Peyer's patch (tissue), 4 donors: ENCODE data around the gene ZNF507. TPM values are rescaled to one million over a fixed set of nuclear protein-coding genes. Genes with fewer than 3 reads are reported as not detected.
A peak's percentile ranks its signal among the peaks of the same experiment; 100 is the strongest.

Experiments used
- DNase-seq, 3 donors: peaks; one replicate each; pipeline ENCODE4 v3.0.0-alpha.2; 2017 to 2019
- H3K27ac ChIP-seq, 4 donors: fragments of 200-600 bp; sonication (generic); one replicate each; pipeline ENCODE4 v1.5.1; 2016 to 2019
- H3K27me3 ChIP-seq, 2 donors: fragments of 200-600 bp; sonication (generic); one replicate each; pipeline ENCODE4 v1.5.1; 2019
- H3K36me3 ChIP-seq, 3 donors: fragments of 200-600 bp; sonication (generic); one replicate each; pipeline ENCODE4 v1.5.1; 2016 to 2019
- H3K4me1 ChIP-seq, 4 donors: fragments of 200-600 bp; sonication (generic); one replicate each; pipeline ENCODE4 v1.5.1; 2016 to 2019
- H3K4me3 ChIP-seq, 4 donors: fragments of 200-600 bp; sonication (generic); 1 replicate in 3 of 4; 2 replicates in 1 of 4; pipeline ENCODE4 v1.5.1; 2016 to 2019; ENCODE audit warnings: mild to moderate bottlenecking in 1 of 4
- H3K9me3 ChIP-seq, 4 donors: fragments of 200-600 bp; sonication (generic); one replicate each; pipeline ENCODE4 v1.5.1; 2016 to 2019; ENCODE audit warnings: mild to moderate bottlenecking in 1 of 4
- CTCF ChIP-seq, 6 experiments: fragments of 450-650 bp in 4 of 6; fragments of 200-600 bp in 2 of 6; sonication (generic) in 1 of 6; IDR thresholded peaks; one replicate each; pipeline ENCODE4 v1.5.1; 2017 to 2019; ENCODE audit warnings: antibody characterized with exemption in 6 of 6, mild to moderate bottlenecking in 3 of 6, moderate library complexity in 1 of 6
- POLR2A ChIP-seq, 2 donors: fragments of 450-650 bp; IDR thresholded peaks; one replicate each; pipeline ENCODE4 v1.5.1; 2017; ENCODE audit warnings: antibody characterized with exemption in 2 of 2, mild to moderate bottlenecking in 2 of 2, moderate library complexity in 2 of 2
- total RNA-seq, 4 donors: library from RNA; depleted of rRNA; stranded (reverse); fragments of >200 nt; gene quantifications; one replicate each; pipeline ENCODE4 v1.1.0, GENCODE V29; 2016

The ZNF507 gene
- total RNA-seq, 4 donors from 2014 or later, result 28.2 to 43.7 (median 34.2) TPM

- Histone ChIP-seq H3K36me3 (no peaks in the 10 kb centered on the region), H3K27ac (no peak overlapping the region), H3K4me1 (peaks cover 0 to under 1% (median 0%) of the 10 kb centered on the region in 4 donors), H3K4me3 (no peak overlapping the region), H3K9me3 (no peaks in the 10 kb centered on the region), H3K27me3 (no peaks in the 10 kb centered on the region)
- no peak for DNase-seq
- TF ChIP-seq POLR2A (IDR thresholded peaks at IDR 0.05) (no peak), CTCF (IDR thresholded peaks at IDR 0.05) (no peak)
Measured at GRCh38 chr19:32317086-32317485, 28.3 kb upstream of the ZNF507 start.

- H3K4me3 ChIP-seq, result no peak overlapping the region
- no peak overlapping the region for H3K27ac ChIP-seq
- no peaks in the 10 kb centered on the region for H3K36me3 ChIP-seq
- peaks cover 0 to 4% (median 0%) of the 10 kb centered on the region in 4 donors for H3K4me1 ChIP-seq
- no peaks in the 10 kb centered on the region for H3K9me3 ChIP-seq
- H3K27me3 ChIP-seq, result no peaks in the 10 kb centered on the region
- DNase-seq, result peak in 1 of 3 donors; percentile 53
- peak in 3 of 6 experiments; percentile 15 to 41 (median 28) for TF ChIP-seq CTCF (IDR thresholded peaks at IDR 0.05)
- no peak for TF ChIP-seq POLR2A (IDR thresholded peaks at IDR 0.05)
Measured at GRCh38 chr19:32318884-32319520, 26.4 kb upstream of the ZNF507 start.

GRCh38 chr19:32322541-32322940 is 22.9 kb upstream of the ZNF507 start:
- peak in 2 of 3 donors; percentile 79 to 83 for DNase-seq
- Histone ChIP-seq H3K27ac (peak overlapping the region in 2 of 4 donors; percentile 49 to 51), H3K27me3 (no peaks in the 10 kb centered on the region), H3K9me3 (no peaks in the 10 kb centered on the region), H3K36me3 (no peaks in the 10 kb centered on the region), H3K4me3 (no peak overlapping the region), H3K4me1 (peaks cover 0 to 4% (median 0%) of the 10 kb centered on the region in 4 donors)
- TF ChIP-seq CTCF (IDR thresholded peaks at IDR 0.05) (no peak), POLR2A (IDR thresholded peaks at IDR 0.05) (peak in 1 of 2 donors; percentile 14)

DNA sequence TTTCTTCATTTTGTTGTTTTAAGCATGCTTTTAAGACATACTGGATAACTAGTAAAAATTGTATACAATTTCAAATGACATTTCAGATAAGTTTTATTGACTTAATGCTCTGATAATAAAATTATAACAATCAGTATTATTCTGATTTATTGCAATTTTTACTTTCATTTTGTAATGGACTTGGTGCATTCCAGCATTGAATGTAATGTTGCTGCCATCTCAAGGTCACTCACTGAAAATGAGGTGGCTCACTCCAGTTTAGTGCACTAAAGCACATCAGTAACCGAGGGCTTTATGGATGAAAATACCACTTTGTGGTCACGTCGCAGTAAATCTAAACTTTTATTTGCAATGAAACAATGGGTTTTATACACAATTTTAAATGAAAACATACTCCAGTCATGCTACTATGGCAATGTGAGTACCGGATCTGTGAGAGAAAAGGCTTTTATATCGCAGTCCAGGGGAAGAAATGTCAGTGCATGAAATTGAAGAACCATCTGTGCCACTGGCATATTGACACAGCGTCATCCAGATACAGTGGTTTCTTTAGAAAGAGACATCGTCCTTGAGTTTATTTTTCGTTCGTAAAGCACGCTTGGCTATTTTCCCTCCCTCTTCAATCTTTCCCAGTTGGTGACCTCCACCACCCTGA is 20.7 kb upstream of the ZNF507 start:
- DNase-seq, result no peak

DNA sequence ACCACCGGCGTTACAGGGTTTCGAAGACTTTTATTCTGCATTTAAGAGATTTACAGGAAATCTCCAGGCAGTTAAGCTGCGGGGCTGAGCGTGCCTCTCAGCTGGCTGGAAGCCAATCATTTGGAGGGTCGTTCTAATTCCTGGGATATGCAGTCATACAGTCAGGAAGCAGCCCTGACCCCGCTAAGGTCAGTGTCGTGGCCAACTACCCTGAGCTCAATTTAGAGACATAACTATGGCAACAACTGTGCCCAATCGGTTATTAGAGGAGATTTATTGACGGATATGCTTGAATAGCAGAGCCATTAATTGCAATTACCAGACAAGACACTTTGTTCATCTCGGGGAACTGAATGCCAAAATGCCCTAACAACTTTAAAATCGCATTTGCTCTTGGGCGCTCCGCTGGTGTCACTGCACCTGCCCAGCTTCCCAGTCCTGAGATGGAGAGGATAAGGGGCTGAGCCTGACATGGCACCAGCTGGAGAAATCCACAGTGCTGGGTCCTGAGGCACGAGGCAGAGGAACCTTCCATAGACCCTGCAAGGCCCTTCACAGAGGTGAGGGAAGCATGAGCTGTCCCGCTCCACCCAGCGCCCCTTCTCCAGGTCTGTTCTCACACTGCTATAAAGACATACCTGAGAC is 15.1 kb upstream of the ZNF507 start:
- DNase-seq, result no peak
- no peak overlapping the region for H3K4me3 ChIP-seq
- no peaks in the 10 kb centered on the region for H3K4me1 ChIP-seq
- TF ChIP-seq CTCF (IDR thresholded peaks at IDR 0.05) (no peak), POLR2A (IDR thresholded peaks at IDR 0.05) (no peak)
- no peaks in the 10 kb centered on the region for H3K9me3 ChIP-seq
- no peak overlapping the region for H3K27ac ChIP-seq
- H3K36me3 ChIP-seq, result no peaks in the 10 kb centered on the region
- no peaks in the 10 kb centered on the region for H3K27me3 ChIP-seq

More for the DNA sequence above, 20.7 kb upstream of the ZNF507 start:
- Histone ChIP-seq H3K4me3 (no peak overlapping the region), H3K9me3 (no peaks in the 10 kb centered on the region), H3K27ac (no peak overlapping the region), H3K4me1 (peaks cover 0 to 4% (median 0%) of the 10 kb centered on the region in 4 donors), H3K36me3 (no peaks in the 10 kb centered on the region), H3K27me3 (no peaks in the 10 kb centered on the region)
- TF ChIP-seq CTCF (IDR thresholded peaks at IDR 0.05) (no peak), POLR2A (IDR thresholded peaks at IDR 0.05) (no peak)
